ENCODE measurements around the gene NOP53. TPM values are rescaled to one million over a fixed set of nuclear protein-coding genes. Genes with fewer than 3 reads are reported as not detected.
"Not testable (repeated sequence)": the region's sequence is repeated elsewhere in the genome, so short reads cannot be mapped to it uniquely, and the experiment has no call there.

The NOP53 gene
- total and polyA plus RNA-seq, 8 donors = 110 to 784 (median 507) TPM

GRCh38 chr19:47762151-47762550 lies 16.8 kb downstream of the NOP53 start:
- no peak overlapping the region for H3K4me3 ChIP-seq
- intact Hi-C loops (cut with DNase I; ENCODE audit: low total_unique reads) = no loop called here
- TF ChIP-seq POLR2AphosphoS5 (IDR thresholded peaks at IDR 0.05) (no peak), POLR2A (IDR thresholded peaks at IDR 0.05) (no peak), CTCF (IDR thresholded peaks at IDR 0.05) (no peak), EP300 (IDR thresholded peaks at IDR 0.05) (no peak)
- H3K36me3 ChIP-seq = peaks cover 16 to 35% (median 34%) of the 10 kb centered on the region in 4 donors
- WGBS, 5 donors = 51 to 89% (median 81%) methylated on average over 2 to 3 of the region's 3 CpGs
- no peaks in the 10 kb centered on the region for H3K9me3 ChIP-seq
- no peaks in the 10 kb centered on the region for H3K27me3 ChIP-seq
- DNase-seq = no peak
- peaks cover 0 to 10% (median 0%) of the 10 kb centered on the region in 4 donors for H3K4me1 ChIP-seq
- H3K27ac ChIP-seq = no peak overlapping the region

- WGBS, 5 donors = 49 to 63% (median 58%) methylated on average over 18 of the region's 18 CpGs
- intact Hi-C loops (cut with DNase I; ENCODE audit: low total_unique reads) = no loop called here
These were observed 17.4 kb downstream of the NOP53 start for GRCh38 chr19:47762615-47763308.

GRCh38 chr19:47764705-47765104 lies 19.4 kb downstream of the NOP53 start:
- H3K27ac ChIP-seq; H3K36me3 ChIP-seq; intact Hi-C loops (cut with DNase I; ENCODE audit: low total_unique reads); H3K4me3 ChIP-seq; H3K27me3 ChIP-seq; DNase-seq; H3K9me3 ChIP-seq: not testable (repeated sequence)
- 74 to 93% (median 86%) methylated on average over 3 of the region's 3 CpGs for WGBS, 5 donors
- peaks cover 0 to 10% (median 0%) of the 10 kb centered on the region in 4 donors for H3K4me1 ChIP-seq

More at GRCh38 chr19:47762615-47763308, 17.4 kb downstream of the NOP53 start:
- TF ChIP-seq POLR2A (IDR thresholded peaks at IDR 0.05) (no peak), POLR2AphosphoS5 (IDR thresholded peaks at IDR 0.05) (peak in 1 of 3 donors; percentile 17)
- H3K27ac ChIP-seq = peak overlapping the region in 1 of 5 donors; percentile 28
- peaks cover 0 to 10% (median 0%) of the 10 kb centered on the region in 4 donors for H3K4me1 ChIP-seq
- DNase-seq = peak in 1 of 2 donors; percentile 52
- H3K9me3 ChIP-seq = no peaks in the 10 kb centered on the region
- peaks cover 10 to 29% (median 28%) of the 10 kb centered on the region in 4 donors for H3K36me3 ChIP-seq
- no peaks in the 10 kb centered on the region for H3K27me3 ChIP-seq
- H3K4me3 ChIP-seq = no peak overlapping the region

- Histone ChIP-seq H3K4me3 (no peak overlapping the region), H3K9me3 (no peaks in the 10 kb centered on the region), H3K4me1 (peaks cover 0 to 19% (median 4%) of the 10 kb centered on the region in 4 donors), H3K27ac (no peak overlapping the region), H3K36me3 (no peaks in the 10 kb centered on the region), H3K27me3 (no peaks in the 10 kb centered on the region)
- DNase-seq = peak; percentile 72 to 85
- intact Hi-C loops (cut with DNase I; ENCODE audit: low total_unique reads) = no loop called here
- WGBS, 5 donors = 20 to 27% (median 26%) methylated on average over 13 to 19 of the region's 19 CpGs
- TF ChIP-seq POLR2A (IDR thresholded peaks at IDR 0.05) (no peak), CTCF (IDR thresholded peaks at IDR 0.05) (peak in 5 of 7 experiments; percentile 61 to 74 (median 69))
These were observed 20.4 kb downstream of the NOP53 start for GRCh38 chr19:47765523-47766358.

- Histone ChIP-seq H3K4me1 (peaks cover 0 to 20% (median 4%) of the 10 kb centered on the region in 4 donors), H3K4me3 (no peak overlapping the region), H3K27me3 (no peaks in the 10 kb centered on the region), H3K9me3 (no peaks in the 10 kb centered on the region), H3K36me3 (no peaks in the 10 kb centered on the region), H3K27ac (no peak overlapping the region)
- no peak for DNase-seq
- no peak for TF ChIP-seq EP300 (IDR thresholded peaks at IDR 0.05)
- TF ChIP-seq CTCF (IDR thresholded peaks at IDR 0.05) = no peak
- TF ChIP-seq POLR2AphosphoS5 (IDR thresholded peaks at IDR 0.05) = no peak
- TF ChIP-seq POLR2A (IDR thresholded peaks at IDR 0.05) = no peak
- 78 to 88% (median 82%) methylated on average over 6 to 7 of the region's 7 CpGs for WGBS, 5 donors
- intact Hi-C loops (cut with DNase I; ENCODE audit: low total_unique reads) = no loop called here
These were observed 20.9 kb downstream of the NOP53 start for GRCh38 chr19:47766359-47766620.

Data from stomach (tissue), 9 donors.